Mesenteric fat pad (tissue), 1 donor: ENCODE measurements around the gene CFAP91. TPM values are rescaled to one million over a fixed set of nuclear protein-coding genes. Genes with fewer than 3 reads are reported as not detected.

Source experiments
- DNase-seq: peaks from one replicate; pipeline ENCODE4 v3.0.0-alpha.2; 2020; ENCODE audit warnings: low spot score
- long read RNA-seq: library from polyadenylated mRNA; unstranded; transcript quantifications from one replicate; pipeline ENCODE4 v2.0.0, GENCODE V29; 2020
- total RNA-seq: library from RNA; stranded (reverse); fragmentation: NEBNext Ultra II Directional; extraction: Animal tissue kit (Norgen Biotek cat#: 25700); gene quantifications from one replicate; pipeline ENCODE4 v1.2.1, GENCODE V29; 2021
- donor health status: DM: yes; HTN: yes; CAD: no.

CFAP91 gene
- total RNA-seq, result 0.39 TPM
- long read RNA-seq, partial matches to known transcripts, result 2 of 2 reads
- long read RNA-seq, other reads (novel, unspliced or antisense), result 0 of 2 reads

- DNase-seq, result peak; percentile 98
Measured at GRCh38 chr3:119702530-119703527, at the start of gene CFAP91. Gene CFAP91 (plus strand): TSS chr3:119703022. CDS start chr3:119703099, 77 bp downstream.

- DNase-seq, result no peak
Measured at GRCh38 chr3:119653876-119654275, 48.9 kb upstream of the CFAP91 start.

DNA sequence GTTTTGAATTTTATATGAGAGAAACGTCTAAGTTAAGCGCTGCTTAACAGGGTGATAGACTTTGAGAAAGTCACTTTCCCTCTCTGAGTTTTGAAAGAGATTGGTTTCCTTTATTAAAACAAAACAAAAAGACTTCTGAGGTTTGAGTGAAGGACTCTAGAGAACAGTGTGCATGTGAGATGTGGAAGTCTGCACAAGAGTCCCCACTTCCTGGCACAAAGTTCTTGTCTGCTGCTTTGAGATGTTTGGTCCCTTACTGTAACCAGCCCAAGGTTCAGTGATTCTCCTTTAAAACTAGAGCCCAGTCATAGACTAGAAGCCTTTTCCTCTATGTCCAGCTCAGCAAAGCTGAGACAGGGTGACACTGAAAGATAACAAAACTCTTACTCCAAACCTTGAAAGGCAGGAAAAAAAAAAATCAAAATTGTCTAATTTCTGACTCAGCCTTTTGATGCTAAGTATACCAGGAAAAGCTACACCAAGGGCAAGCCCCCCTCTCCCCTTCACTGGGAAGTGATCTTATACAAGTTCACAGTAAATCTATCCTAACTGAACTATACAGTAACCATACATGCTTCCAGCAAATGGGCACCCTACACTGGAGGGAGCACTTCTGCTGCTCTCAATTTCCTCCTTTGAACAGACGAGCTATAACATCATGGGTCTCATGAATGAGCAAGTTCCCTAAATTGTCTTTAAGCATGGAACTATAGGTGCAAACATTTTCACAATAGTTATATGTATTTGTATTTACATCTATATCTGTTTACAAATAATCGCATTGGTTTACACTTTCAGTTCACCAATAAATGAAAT is 44.7 kb upstream of the CFAP91 start:
- DNase-seq, result no peak

DNA sequence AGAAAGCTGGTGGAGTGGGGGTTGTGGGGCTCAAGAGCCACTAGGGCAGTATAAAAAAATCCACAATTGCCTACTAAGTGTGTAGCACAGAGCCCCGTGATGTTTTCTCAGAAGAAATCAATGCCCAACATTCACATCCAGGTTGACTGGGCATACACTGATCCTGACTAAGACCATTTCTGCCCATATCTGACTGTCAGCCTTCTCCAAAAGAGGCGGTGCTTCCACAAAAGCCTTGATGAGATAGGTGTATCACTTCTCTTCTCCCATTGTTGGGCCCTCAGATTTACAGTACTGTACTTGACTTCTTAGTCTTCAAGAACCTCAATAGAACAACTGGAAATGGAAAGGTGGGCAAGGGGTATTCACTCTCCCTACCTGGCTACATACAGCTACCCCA is 43.8 kb upstream of the CFAP91 start:
- no peak for DNase-seq

GRCh38 chr3:119659606-119660291 is 43.1 kb upstream of the CFAP91 start:
- no peak for DNase-seq

DNA sequence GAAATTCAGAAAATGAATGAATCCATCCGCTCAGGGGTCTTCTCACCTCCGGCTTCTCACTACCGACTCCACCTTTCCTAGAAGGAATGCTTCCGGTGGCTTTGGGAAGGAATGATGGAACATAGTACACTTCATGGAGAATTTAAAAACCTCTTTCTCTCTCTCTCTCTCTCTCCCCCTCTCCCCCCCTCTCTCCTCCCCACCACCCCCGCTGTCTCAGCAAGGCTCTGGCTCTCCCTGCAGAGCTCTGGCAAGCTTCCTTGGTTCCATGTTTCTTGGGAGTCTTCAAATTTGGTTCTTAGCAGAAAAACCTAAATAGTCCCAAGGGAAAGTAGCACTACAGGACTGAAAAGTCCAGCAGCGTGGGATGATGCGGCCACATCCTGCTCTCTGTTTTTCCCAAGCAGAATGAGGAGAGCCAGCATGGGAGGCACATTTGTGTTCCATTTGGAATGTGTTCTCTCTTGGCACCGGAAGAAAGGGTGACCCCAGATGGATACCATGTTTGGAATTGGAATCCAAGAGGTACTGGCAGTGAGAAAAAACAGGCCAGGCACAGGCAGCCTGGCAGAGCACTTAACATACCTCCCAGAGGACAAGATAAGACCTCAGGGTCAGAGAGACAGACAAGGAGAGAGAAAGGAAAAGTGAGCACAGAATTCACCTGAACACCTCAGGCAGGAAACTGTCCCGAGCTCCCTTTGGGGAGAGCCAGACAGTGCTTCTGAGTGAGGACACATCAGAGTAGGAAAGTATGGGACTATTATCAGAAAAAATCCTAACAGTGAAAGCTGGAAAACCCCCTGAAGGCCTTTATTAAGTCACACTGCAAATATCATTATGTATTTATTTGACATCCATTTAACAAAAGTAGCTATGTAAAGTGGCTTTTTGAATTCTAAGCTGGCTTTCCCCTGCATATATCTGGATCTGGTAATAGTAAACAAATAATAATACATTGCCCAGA is 42.1 kb upstream of the CFAP91 start, which contains the start of gene POPDC2:
Gene POPDC2, minus strand, starts transcription at position 116 of the 967 bp plus-strand sequence. CDS start 166 bp downstream, outside the sequence.
- DNase-seq, result no peak

GRCh38 chr3:119662604-119663373 is 40.0 kb upstream of the CFAP91 start:
- DNase-seq, result no peak

- no peak for DNase-seq
Measured at GRCh38 chr3:119663885-119664284, 38.9 kb upstream of the CFAP91 start.

DNA sequence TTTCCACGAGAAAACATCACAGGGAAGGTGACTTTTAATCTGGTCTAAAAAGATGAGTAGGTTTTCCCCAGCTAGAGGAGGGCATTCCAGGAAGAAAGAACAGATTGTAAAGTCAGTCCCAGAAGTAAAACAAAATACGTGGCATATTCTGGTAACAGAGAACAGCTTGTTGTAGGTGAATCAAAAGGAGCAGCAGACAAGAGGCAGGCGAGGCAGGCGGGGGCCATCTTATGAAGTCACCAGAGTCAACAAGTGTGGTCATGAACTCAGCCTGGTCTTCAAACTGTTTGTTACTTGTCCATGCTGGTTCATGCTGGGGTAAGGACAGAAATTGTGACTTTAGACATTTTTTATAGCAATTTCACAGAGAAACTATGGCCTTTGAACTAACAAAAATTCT is 38.5 kb upstream of the CFAP91 start:
- no peak for DNase-seq

DNA sequence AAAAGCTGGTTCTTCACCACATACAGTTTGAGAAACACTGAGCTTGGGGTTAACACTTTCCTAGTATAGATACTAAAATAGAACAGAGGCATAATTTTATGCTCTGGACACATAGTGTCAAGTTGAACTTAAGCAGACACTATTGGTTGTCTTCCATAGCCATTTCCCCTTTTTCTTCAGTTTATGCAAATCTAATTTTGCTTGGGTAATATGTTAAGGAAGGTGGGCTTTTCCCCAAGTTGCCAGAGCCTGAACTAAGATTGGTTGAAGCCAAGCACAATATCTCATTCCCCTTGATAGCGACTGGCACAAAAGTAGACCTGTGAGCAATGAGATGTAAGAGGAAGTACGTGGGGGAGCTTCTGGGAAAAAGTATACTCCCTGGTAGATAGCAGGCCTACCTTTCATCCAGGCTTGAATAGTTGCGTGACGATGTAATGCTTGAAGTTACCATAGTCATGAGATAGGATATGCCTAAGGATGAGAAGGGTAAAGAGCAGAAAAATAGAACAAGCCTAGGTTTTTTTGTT is 37.9 kb upstream of the CFAP91 start:
- no peak for DNase-seq

DNA sequence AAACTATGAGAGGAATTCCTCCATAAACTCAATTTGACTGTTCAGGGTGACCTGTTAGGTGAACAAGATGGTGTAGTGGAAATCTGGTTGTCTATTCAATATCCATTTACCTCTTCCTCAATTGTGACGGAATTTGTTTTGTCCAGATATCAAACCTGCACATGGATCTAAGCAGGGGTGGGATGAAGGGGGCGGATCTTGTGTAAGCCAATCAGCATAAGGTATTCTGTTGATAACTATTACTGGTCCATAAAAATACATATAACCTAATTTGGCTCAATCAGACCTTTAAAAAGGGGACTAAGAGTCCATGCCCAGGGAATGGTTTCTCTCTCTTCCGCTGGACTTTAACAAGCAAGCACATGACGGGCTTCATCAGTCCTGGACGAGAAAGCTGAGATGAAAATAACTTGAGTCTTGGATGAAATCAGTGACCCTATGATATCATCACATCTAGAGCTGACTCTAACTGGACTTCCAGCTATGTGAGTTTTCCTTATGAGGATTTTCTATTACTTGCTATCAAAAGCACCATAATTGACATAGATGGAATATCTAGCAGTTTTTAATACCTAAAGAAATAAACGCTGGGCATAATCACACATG is 36.8 kb upstream of the CFAP91 start:
- no peak for DNase-seq

DNA sequence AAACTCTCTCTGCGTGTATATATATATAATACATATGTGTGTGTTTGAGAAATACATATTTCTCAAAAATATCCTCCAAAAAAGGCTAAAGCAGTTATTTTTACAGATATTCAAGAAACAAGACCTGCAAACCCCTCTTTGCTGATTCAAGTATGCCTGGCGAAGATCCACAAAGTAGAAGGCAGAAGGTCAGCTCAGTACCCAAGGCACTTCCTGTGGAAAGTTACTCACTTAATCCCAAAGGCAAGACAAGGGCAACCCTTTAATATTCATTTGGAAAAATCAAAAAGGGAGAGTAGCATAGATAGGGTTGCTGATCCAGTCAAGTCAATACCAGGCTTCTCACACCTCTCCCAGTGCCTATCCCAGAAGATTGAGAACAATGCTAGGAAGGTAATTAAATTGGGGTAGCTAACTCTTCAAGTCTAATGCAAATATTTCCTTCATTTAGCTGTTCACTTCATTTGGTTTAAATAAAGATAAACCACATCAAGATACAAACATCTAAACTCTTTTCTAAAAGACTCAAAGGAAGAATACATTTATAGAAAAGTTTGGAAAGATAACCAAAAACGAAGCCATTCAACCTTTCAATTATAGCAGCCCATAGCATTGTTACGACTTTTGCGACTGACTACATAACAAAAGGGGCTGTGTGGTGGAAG is 32.8 kb upstream of the CFAP91 start:
- no peak for DNase-seq

DNA sequence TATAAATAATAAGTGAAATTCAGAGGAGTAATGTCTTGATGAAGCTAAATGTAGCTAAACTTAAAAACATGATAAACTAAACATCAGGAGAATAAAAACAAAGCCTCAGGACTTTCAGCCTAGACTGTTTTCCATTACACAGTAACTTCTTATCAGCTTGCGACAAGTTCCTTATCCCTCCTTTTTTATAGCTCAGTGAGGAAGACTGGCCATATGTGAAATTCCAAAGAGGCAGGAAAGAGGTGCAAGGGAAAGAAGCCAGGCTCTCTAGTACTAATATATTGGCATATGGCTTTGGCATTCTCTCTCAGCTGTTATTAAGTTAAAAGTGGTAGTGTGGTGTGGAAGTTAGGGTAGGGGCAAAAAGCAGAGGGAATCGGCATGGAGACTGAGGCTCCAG is 30.0 kb upstream of the CFAP91 start:
- DNase-seq, result no peak

GRCh38 chr3:119673875-119674274 is 28.9 kb upstream of the CFAP91 start:
- no peak for DNase-seq

DNA sequence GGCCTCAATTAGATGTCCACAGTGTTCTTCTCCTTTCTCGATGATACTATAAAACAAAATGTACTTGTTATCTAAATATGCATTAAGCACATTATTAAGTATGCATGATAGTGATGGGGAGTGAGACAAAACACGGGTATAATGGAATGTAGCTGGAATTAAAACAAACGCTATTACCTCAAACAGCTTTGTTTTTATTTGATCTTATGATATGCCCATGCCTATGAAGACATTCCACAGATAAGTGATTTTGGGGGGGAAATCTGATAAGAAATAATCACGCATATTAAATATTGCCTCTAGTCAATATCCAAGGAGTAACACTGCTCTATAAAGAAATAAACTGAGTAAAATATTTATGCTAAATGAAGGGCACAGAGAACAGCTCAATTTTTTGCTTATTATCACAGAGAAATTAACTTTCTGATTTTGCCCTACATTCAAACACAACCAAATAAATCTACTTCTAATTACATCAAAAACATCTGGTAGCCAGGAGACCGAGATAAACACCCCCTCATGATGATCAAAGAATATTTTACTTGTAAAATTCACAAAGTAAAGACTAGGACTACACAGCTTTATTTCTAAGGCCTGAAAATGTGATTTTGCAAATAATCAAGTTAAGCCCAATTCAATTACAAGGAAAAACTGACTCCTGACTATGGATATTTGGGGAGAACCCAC is 27.5 kb upstream of the CFAP91 start:
- no peak for DNase-seq

DNA sequence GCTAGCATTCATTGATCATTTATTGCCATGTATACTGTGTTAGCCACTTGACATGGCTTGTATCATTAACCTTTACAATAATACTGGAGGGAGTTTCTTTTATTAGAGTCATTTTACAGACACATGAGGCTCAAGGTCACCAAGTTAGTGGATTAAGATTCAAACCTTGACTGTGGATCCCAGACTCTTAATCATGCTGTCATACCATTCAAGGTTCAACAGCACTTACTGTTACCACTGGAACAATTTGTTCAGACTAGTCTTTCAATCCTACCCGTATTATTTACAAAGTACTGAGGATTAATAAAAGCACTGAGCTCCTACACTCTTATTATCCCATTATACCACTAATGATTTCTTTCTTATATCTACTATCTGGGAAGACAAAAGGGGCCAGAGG is 26.8 kb upstream of the CFAP91 start:
- DNase-seq, result no peak
